Osteocyte (in vitro differentiated cells): Measurements from ENCODE around the gene RHPN2. TPM values are rescaled to one million over a fixed set of nuclear protein-coding genes. Genes with fewer than 3 reads are reported as not detected.

Experiments used
- DNase-seq: peaks from one replicate; pipeline ENCODE4 v3.0.0; 2021; ENCODE audit warnings: mixed read lengths; ENCODE audit not compliant: unreplicated experiment; ENCODE audit errors: extremely low spot score
- H3K27ac Mint-ChIP-seq: one replicate; pipeline ENCODE4 v1.8.0; 2021; ENCODE audit warnings: mild to moderate bottlenecking, mixed read lengths; ENCODE audit not compliant: unreplicated experiment
- H3K27me3 Mint-ChIP-seq: one replicate; pipeline ENCODE4 v1.8.0; 2021; ENCODE audit warnings: mixed read lengths; ENCODE audit not compliant: unreplicated experiment
- H3K36me3 Mint-ChIP-seq: one replicate; pipeline ENCODE4 v1.8.0; 2021; ENCODE audit warnings: mixed read lengths; ENCODE audit not compliant: unreplicated experiment
- H3K4me1 Mint-ChIP-seq: one replicate; pipeline ENCODE4 v1.8.0; 2021; ENCODE audit warnings: mixed read lengths; ENCODE audit not compliant: unreplicated experiment
- H3K4me3 Mint-ChIP-seq: one replicate; pipeline ENCODE4 v1.8.0; 2021; ENCODE audit warnings: mild to moderate bottlenecking, moderate library complexity, mixed read lengths; ENCODE audit not compliant: unreplicated experiment
- H3K9me3 Mint-ChIP-seq: one replicate; pipeline ENCODE4 v1.8.0; 2021; ENCODE audit warnings: mixed read lengths; ENCODE audit not compliant: unreplicated experiment
- CTCF ChIP-seq: fragments of 200-600 bp; sonication (generic); IDR thresholded peaks from 2 replicates; pipeline ENCODE4 v1.5.0; 2021; ENCODE audit warnings: antibody characterized with exemption, mild to moderate bottlenecking, moderate library complexity
- total RNA-seq: library from RNA; stranded (reverse); gene quantifications from 2 replicates; pipeline ENCODE4 v1.2.1, GENCODE V29; 2021

The RHPN2 gene
- total RNA-seq, 1 donor from 2014 or later = 4.0 TPM

GRCh38 chr19:33066543-33066942, 1.9 kb upstream of the RHPN2 start:
- TF ChIP-seq CTCF = no peak
- H3K9me3 Mint-ChIP-seq = no peaks in the 10 kb centered on the region
- H3K4me1 Mint-ChIP-seq = peaks cover 16% of the 10 kb centered on the region
- no peaks in the 10 kb centered on the region for H3K27me3 Mint-ChIP-seq
- DNase-seq = no peak
- no peak overlapping the region for H3K27ac Mint-ChIP-seq
- H3K4me3 Mint-ChIP-seq = peak overlapping the region; percentile 12
- H3K36me3 Mint-ChIP-seq = no peaks in the 10 kb centered on the region

GRCh38 chr19:33064458-33064791, 263 bp downstream of the RHPN2 start:
- Mint-ChIP-seq H3K9me3 (no peaks in the 10 kb centered on the region), H3K4me3 (peak overlapping the region; percentile 75), H3K27ac (no peak overlapping the region), H3K4me1 (peaks cover 10% of the 10 kb centered on the region), H3K36me3 (no peaks in the 10 kb centered on the region), H3K27me3 (no peaks in the 10 kb centered on the region)
- no peak for TF ChIP-seq CTCF
- no peak for DNase-seq

GRCh38 chr19:33063753-33064457, 783 bp downstream of the RHPN2 start:
- peak; percentile 8 for TF ChIP-seq CTCF
- peak overlapping the region; percentile 75 for H3K4me3 Mint-ChIP-seq
- H3K4me1 Mint-ChIP-seq = peaks cover 10% of the 10 kb centered on the region
- no peaks in the 10 kb centered on the region for H3K27me3 Mint-ChIP-seq
- no peaks in the 10 kb centered on the region for H3K36me3 Mint-ChIP-seq
- no peak overlapping the region for H3K27ac Mint-ChIP-seq
- DNase-seq = no peak
- H3K9me3 Mint-ChIP-seq = no peaks in the 10 kb centered on the region

- no peak for TF ChIP-seq CTCF
- Mint-ChIP-seq H3K27ac (no peak overlapping the region), H3K9me3 (no peaks in the 10 kb centered on the region), H3K27me3 (no peaks in the 10 kb centered on the region), H3K36me3 (no peaks in the 10 kb centered on the region), H3K4me1 (peaks cover 10% of the 10 kb centered on the region), H3K4me3 (peak overlapping the region; percentile 59)
- no peak for DNase-seq
Measured at GRCh38 chr19:33063356-33063752, 1.3 kb downstream of the RHPN2 start.

- Mint-ChIP-seq H3K27ac (no peak overlapping the region), H3K9me3 (no peaks in the 10 kb centered on the region), H3K4me3 (peak overlapping the region; percentile 59), H3K4me1 (peaks cover 10% of the 10 kb centered on the region), H3K36me3 (no peaks in the 10 kb centered on the region), H3K27me3 (no peaks in the 10 kb centered on the region)
- DNase-seq = no peak
- no peak for TF ChIP-seq CTCF
Measured at GRCh38 chr19:33062902-33063301, 1.8 kb downstream of the RHPN2 start.
